ENCODE data around the gene RAB25.

GRCh38 chr1:156091610-156092009, 30.6 kb downstream of the RAB25 start:
- TF ChIP-seq POLR2A (IDR thresholded peaks at IDR 0.05) (no peak), CTCF (IDR thresholded peaks at IDR 0.05) (no peak)
